ENCODE measurements around the gene PFN3.

The PFN3 gene, protein sequence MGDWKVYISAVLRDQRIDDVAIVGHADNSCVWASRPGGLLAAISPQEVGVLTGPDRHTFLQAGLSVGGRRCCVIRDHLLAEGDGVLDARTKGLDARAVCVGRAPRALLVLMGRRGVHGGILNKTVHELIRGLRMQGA

DNA sequence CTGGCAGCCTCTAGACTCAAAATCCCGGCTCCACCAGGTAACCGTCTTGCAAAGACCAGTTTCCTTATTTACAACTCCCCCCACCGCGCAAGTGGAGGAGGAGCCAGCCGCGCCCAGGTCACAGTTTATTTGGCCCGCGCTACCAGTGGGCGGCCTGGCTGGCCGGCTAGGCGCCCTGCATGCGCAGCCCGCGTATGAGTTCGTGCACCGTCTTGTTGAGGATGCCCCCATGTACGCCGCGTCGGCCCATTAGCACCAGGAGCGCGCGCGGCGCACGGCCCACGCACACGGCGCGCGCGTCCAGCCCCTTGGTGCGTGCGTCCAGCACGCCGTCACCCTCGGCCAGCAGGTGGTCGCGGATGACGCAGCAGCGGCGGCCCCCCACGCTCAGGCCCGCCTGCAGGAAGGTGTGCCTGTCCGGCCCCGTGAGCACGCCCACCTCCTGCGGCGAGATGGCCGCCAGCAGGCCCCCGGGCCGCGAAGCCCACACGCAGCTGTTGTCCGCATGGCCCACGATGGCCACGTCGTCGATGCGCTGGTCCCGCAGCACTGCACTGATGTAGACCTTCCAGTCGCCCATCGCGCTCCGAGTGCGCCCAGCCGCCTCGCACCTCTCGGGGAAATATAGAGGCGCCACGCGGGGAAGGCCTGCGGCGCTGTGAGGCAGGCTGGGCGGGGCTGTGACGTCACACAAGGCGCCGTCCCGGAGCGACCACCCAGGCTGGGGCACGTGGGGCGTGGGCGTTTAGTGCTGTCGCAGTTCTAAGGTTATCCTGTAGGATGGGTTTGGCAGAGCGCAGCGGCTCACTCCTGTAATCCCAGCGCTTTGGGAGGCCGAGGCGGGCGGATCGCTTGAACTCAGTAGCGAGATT, at the start of gene PFN3:
PFN3 (minus strand) TSS at position 665 of the 872 bp plus-strand sequence; CDS start at position 580, 85 bp downstream.
- DNase-seq (ENCODE audit: low read depth in 2 of 2): no peak

GRCh38 chr5:177449140-177450061, 48.9 kb upstream of the PFN3 start:
- no peak for DNase-seq (ENCODE audit: low read depth in 2 of 2)

- DNase-seq (ENCODE audit: low read depth in 2 of 2): no peak
Measured at GRCh38 chr5:177448244-177448950, 47.9 kb upstream of the PFN3 start.

DNA sequence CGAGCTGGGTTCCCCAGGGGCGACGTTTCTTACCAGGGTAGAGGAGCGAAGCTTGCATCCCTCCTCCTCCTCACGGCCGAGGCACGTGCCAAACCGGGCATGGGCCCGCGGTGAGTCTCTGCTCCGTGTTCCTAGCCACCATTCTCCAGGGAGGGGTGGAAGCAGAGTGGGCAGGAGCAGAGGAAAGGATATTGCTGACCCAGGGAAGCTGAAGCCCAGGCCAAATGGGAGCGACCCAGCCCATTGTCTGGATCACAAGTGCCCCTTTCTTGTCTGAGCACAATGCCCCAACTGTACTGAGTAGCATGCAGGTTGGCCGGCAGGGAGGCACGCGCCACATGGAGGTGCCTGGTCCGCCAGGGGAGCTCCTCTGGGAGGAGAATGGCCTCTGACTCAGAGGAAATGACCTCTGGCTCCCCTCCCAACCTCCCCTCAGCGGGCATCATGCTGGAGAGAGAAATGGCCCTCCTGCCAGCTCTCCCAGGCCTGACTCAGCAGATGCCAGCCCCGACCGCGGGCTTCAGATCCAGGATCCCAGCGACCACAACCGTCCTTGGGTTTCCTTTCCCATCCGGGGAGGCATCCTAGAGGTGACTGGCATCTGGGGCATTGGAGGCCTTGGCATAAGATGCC, 47.3 kb upstream of the PFN3 start:
- DNase-seq (ENCODE audit: low read depth in 2 of 2): no peak

- DNase-seq (ENCODE audit: low read depth in 2 of 2): no peak
Measured at GRCh38 chr5:177447066-177447610, 46.7 kb upstream of the PFN3 start.

DNA sequence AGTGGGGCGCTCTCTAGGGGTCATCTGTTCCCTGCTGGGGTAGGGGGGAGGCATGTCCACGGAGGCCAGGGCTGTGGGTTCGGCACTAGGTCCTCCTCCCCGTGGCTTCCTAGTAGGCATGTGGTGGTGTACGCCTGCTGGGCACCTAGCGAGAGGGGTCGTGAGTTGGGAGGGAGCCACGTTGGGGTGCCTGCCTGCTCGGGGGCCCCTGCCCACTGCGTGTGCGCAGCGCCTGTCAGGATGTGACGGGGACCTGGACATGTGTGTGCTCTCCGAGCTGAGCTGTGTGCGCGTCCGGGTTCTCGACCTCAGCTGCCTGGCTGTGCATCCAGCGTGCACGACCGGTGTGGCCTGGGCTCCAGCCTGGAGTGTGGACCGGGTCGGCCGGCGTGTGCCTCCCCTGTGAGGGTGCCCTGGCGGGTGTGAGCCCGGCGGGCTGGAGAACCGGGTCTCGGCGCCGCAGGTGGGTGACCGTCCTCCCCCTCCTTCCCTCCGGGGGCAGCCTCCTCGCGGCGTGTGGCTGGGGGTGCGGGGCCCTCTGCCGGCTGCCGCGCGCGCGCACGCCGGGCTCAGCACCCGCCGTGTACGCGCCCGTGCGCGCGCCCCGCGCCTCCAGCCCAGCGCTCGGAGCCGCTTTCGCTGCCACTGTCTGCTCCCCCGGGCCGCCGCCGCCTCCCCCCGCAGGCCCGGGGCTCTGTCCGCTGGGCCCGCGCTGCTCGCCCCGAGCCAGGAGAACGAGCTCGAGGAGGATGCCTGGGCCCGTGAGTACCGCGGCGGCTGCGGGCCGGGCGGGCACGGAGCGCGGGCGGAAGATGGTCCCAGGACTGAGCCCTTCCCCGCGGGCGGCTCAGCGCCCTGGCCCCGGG, 46.0 kb upstream of the PFN3 start, which contains the start of gene PRR7:
PRR7 (plus strand) TSS at position 615 of the 866 bp plus-strand sequence. CDS start 8,254 bp downstream, outside the sequence.
- peak in 1 of 2 experiments; percentile 45 for DNase-seq (ENCODE audit: low read depth in 2 of 2)

GRCh38 chr5:177445917-177446199, 45.4 kb upstream of the PFN3 start:
- DNase-seq (ENCODE audit: low read depth in 2 of 2): no peak

DNA sequence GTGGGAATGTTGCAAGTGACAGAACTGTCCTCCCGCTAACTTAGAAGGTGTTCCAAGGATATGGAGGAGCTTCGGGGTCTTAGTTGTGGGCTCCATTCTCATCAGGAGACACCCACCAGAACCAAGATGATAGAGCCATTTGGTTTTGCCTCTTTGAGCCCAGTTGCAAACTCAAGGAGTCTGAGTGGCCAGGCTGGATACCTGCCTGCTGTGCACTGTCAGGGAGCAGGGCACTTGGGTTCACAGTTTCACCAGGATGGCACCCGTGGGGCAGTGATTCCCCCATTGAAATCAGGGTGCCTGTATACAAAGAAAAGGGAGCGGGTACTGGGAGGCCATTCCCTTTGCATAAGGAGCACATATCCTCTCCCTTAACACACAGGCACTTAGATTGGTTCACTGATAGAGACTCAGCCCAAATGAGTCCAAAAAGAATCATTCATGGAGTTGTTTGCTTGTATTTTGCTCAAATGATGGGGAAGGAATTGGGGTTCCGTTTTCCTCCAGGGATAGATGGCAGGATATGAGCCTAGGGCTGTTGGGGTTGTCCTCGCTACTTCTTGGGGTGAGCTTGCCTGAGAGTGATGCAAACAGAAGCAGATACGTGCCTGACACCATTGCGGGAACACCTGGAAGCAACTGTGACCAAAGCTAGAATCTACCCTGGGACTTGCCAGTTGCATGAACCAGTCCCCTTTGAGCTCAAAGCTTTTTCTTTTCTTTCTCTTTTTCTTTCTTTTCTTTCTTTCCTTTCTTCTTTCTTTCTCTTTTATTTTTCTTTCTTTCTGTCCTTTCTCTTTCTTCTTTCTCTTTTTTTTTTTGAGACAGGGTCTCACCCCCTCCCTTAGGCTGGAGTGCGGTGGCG, 44.8 kb upstream of the PFN3 start:
- no peak for DNase-seq (ENCODE audit: low read depth in 2 of 2)

DNA sequence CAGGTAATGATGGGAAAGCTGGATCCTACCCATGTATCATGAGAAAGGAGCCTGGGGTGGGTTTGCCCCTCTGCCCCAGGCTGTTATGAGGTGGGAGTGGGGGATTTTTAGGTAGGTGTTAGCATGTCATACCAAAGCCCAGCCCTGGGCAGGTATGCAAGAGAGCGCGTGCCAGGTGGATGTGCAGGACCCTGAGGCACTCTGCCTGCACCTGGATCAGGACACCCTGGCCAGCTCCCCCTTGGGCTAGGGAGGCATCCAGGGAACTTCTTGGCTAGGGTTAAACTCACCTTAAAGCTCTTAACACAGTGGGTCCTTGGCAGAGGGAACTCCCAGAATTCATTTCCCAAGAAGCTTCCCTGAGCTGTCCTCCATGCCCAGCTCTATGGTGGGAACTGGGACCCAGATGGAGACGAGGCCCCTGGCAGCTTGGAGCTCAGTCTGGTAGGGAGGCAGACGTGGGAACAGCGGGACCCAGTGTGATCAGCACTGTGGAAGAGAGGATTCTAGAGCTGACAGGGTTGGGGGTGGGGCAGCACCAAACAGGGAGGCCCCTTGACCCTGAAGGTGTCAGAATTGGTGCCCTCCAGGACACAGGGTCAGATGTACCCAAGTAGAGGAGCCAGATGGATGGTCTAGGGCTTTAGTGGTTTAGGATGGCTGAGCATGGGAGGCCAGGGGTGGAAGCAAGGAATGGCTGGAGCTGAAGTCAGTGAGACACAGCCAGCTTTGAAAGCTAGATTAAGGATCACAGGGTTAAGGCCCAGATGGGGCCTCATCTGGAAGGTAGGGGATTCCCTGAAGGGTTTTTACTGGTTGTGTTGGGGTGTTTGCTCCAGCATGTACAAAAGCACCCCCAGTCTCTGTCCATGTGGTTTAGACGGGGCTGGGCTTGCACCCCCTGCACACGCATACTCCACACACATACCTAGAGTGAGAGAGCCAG, 43.9 kb upstream of the PFN3 start:
- no peak for DNase-seq (ENCODE audit: low read depth in 2 of 2)

DNA sequence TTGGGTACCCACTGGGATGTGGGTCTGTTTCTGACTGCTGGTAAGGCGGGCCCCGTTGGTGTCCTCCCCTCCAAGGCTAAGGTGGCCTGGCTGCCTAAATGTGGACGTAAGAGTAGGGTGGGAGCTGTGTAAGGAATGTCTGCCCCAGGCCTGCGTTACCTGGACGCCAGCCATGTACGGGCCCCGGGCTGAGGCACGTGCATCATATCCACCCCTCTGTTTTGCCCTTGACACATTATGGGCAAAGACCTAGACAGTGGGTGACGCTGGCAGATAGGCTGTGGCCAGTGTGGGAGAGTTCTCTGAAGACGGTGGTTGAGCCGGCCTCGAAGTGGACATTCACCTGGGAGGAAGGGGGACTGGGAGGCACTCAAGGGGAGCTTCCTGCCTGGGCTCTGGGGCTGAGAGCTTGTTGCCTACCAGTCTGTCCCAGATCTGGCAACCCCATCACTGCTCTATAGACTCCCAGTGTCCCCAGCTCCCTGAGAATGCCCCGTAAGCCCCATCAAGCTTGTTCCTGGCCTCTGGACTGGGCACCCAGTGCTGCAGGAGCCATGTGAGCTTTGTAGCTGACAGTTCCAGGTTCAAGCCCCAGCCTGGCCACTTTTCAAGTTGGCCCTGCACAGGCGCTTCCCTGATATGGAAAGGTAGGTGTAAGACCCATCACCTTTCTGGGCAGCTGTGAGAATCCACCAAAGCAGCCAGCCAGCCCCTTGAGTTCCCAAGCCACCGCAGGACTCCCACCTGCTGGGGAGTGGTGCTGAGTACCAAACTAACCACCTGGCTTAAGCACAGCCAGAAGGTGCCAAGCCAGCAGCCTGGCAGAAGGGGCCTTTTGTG, 42.9 kb upstream of the PFN3 start:
- DNase-seq (ENCODE audit: low read depth in 2 of 2): no peak

DNA sequence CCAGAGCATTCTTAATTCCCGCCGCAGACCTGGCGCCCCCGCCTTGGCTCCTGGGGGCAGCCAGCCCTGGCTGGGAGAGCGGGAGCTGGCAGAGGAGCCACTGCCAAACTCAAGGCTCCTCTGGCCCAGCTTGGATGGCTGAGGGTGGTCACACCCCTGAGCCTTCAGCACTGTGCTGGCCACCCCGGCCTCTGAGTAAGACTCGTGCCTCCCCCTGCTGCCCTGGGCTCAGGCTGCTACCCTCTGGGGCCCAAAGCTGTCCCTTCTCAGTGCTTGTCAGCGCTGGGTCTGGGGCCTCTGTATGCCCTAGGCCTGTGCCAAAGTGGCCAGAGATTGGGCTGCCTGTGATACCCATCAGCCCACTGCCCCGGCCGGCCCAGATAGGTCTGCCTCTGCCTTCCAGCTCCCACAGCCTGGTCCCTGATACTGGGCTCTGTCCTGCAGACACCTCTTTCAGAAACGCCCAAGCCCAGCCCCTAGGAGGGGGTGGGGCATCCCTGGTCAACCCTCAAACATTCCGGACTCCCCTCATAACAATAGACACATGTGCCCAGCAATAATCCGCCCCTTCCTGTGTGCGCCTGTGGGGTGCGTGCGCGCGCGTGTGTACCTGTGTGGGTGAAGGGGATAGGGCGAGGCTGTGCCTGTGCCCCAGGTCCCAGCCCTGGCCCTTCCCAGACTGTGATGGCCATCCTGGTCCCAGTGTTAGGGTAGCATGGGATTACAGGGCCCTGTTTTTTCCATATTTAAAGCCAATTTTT, 41.8 kb upstream of the PFN3 start:
- no peak for DNase-seq (ENCODE audit: low read depth in 2 of 2)

GRCh38 chr5:177440990-177441780, 40.7 kb upstream of the PFN3 start:
- no peak for DNase-seq (ENCODE audit: low read depth in 2 of 2)

GRCh38 chr5:177440211-177440989, 39.9 kb upstream of the PFN3 start:
- DNase-seq (ENCODE audit: low read depth in 2 of 2): no peak

- no peak for DNase-seq (ENCODE audit: low read depth in 2 of 2)
Measured at GRCh38 chr5:177439518-177440053, 39.1 kb upstream of the PFN3 start.
